Fibroblast of lung (primary cell): Measurements from ENCODE around the gene KIF13A.

Experiments used
- EZH2 ChIP-seq: IDR thresholded peaks from 2 replicates; pipeline ENCODE4 v1.5.1; 2012; ENCODE audit warnings: low read length, control low read depth, mild to moderate bottlenecking; ENCODE audit errors: missing control alignments
- TF ChIP-seq, protein P1 (sequence below), 2 donors: IDR thresholded peaks in 1 of 2; conservative IDR thresholded peaks in 1 of 2; 1 replicate in 1 of 2; 2 replicates in 1 of 2; pipeline ENCODE4 v1.5.1; 2011 to 2012; ENCODE audit warnings: low read length in 2 of 2, control low read depth in 1 of 2, inconsistent platforms in 1 of 2, low read depth in 1 of 2, mild to moderate bottlenecking in 1 of 2

DNA sequence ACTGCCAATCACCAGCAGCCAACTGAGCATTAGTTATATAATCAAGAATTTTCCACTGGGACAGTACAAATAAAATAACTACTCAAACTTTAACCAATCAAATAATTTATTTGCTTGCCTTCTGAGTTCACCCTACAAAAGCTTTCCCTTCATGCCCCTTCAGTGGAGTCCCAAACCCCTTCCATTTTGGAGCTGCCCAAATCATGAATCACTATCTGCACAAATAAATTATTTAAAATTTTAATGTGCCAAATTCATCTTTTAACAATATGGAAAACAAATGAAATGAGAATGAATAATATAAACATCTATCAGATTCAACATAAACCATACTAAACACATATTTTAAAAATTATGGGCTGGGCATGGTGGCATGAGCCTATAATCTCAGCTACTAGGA, 85.9 kb downstream of the KIF13A start:
- TF ChIP-seq, protein P1, sequence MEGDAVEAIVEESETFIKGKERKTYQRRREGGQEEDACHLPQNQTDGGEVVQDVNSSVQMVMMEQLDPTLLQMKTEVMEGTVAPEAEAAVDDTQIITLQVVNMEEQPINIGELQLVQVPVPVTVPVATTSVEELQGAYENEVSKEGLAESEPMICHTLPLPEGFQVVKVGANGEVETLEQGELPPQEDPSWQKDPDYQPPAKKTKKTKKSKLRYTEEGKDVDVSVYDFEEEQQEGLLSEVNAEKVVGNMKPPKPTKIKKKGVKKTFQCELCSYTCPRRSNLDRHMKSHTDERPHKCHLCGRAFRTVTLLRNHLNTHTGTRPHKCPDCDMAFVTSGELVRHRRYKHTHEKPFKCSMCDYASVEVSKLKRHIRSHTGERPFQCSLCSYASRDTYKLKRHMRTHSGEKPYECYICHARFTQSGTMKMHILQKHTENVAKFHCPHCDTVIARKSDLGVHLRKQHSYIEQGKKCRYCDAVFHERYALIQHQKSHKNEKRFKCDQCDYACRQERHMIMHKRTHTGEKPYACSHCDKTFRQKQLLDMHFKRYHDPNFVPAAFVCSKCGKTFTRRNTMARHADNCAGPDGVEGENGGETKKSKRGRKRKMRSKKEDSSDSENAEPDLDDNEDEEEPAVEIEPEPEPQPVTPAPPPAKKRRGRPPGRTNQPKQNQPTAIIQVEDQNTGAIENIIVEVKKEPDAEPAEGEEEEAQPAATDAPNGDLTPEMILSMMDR (conservative IDR thresholded peaks at IDR 0.05 in 1 of 2, IDR thresholded peaks at IDR 0.05 in 1 of 2; ENCODE audit: low read depth in 1 of 2, low read length in 2 of 2) = no peak
- no peak for TF ChIP-seq EZH2
